Measurements from ENCODE around the gene ARHGAP27.

DNA sequence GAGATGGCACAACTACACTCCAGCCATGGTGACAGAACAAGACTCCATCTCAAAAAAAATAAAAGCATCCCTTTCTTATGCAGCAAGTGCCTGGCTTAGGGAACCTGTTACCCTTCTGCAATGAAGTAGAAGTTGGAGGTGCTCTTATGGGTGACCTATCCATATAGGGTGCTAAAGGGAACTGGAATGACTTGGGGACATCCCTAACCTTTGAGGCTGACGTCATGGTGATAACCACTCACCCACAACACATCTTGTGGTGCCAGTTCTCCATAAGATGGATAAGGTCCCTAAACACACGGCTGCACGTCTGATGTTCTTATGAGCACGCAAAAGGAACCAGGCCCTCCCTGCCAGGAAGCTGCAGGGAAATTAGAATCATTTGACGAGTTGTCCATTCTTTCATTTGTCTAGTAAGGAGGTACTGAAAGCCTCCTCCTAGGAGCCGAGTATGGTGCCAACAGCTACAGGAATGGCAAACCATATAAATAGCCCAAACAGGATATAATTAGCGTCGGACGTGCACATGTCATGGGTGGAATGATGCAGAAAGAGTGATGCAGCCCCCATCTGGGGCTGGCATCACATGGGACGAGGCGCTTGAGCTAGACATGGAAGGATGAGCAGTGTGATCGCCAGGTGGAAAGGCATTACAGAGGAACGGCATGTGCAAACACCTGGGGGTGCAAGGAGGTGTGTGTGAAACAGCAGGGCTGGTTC, 52.5 kb downstream of the ARHGAP27 start:
- TF ChIP-seq FOXP1 (CRISPR knock-in tag; IDR thresholded peaks at IDR 0.05; ENCODE audit: borderline replicate concordance) (no peak), ZBTB21 (CRISPR knock-in tag; IDR thresholded peaks at IDR 0.05; ENCODE audit: borderline replicate concordance) (no peak)

Data from WTC11 (cell line).